ENCODE measurements around the gene RCE1.

Gene RCE1

DNA sequence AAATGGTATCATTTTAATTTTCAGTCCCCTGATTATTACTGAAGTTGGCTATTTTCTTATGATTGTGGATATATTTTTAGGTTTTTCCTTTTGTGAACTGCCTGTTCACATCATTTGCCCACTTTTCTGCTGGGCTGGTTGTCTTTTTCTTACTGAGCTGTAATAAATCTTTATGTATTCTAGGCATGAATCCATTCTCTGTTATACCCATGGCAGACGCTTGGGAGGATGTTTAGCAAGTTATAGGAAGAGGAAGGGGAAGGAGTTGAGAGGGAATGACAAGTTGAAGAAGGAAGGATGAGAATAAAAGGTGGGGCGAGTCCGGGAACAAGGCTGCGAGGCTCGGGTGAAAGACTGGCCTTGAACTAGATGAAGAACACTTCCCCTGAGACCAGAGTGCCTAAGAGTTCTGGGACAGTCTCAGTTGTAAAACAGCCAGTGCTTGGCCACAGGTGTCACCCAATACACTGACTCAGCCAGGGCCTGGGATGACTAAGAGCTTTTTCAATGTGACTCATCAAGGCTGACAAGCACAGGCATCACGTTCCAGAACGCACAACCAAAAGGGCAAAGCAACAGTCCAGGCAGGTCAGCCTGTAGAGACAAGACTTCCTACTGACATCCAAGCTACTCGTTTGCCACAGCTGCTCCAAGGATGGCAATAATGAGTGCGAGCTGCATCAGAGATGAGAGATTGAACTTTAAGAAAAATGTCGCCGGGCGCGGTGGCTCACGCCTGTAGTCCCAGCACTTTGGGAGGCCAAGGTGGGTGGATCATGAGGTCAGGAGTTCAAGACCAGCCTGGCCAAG, 48.8 kb downstream of the RCE1 start:
- DNase-seq = peak; percentile 90

DNA sequence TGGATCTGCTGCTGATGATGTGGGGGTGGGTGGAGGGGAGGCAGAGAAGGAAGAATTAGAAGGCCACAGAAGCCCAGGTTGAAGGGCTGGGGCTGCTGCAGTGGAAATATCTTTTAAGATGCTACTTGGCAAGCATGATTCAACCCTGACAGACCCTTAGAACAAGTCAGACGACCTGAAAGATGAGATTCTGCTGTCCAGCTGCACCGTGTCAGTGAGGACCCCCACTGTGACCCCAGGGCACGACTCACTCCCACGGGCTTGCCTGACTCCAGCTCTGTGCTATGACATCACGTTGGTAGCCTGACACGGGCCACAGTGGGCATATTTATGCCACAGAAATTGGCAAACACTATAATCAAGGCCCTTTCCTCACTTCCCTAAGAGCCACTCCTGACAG, 49.7 kb downstream of the RCE1 start:
- DNase-seq = no peak

DNA sequence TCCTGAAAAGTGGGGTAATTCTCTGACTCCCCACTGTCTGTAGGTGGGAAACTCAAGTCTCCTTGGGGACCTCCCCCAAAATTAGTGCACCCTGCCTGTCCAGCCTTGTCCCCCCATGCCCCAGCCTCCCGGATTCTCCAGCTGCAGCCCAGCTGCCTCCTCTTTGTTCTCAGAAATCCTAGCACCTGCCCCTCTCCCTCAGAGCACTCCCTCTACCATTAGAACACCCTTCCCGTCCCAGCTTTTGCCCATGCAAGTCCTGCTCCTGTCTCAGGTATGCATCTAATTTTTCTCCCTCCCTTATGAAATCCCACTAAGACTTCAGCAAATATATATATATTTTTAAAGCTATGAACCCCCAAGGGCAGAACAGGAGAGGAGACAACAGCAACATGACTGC, 50.9 kb downstream of the RCE1 start:
- DNase-seq = no peak

Data from 8988T (cell line).